Body of pancreas (tissue), 4 donors: ENCODE results near the gene LAMA2. TPM values are rescaled to one million over a fixed set of nuclear protein-coding genes. Genes with fewer than 3 reads are reported as not detected.

ENCODE experiments used
- ATAC-seq: fragments of 150-250 bp; one replicate; pipeline ENCODE4 v1.9.1; 2016
- DNase-seq, 4 donors: peaks; one replicate each; pipeline ENCODE4 v3.0.0-alpha.2; 2019
- H3K27ac ChIP-seq, 4 donors: fragments of 200-600 bp; sonication (generic); 1 replicate in 3 of 4; 2 replicates in 1 of 4; pipeline versions ENCODE4 v1.5.1 to v1.6.1; 2016 to 2019; ENCODE audit warnings: mild to moderate bottlenecking in 1 of 4, mixed read lengths in 1 of 4, moderate library complexity in 1 of 4
- H3K27me3 ChIP-seq, 2 donors: fragments of 200-600 bp; sonication (generic); one replicate each; pipeline ENCODE4 v1.6.0; 2016; ENCODE audit warnings: mild to moderate bottlenecking in 1 of 2
- H3K36me3 ChIP-seq, 2 donors: fragments of 200-600 bp; sonication (generic); replicated peaks in 1 of 2; 2 replicates each; pipeline ENCODE4 v1.5.1; 2016; ENCODE audit warnings: low read depth in 2 of 2; ENCODE audit not compliant: insufficient read depth in 1 of 2
- H3K4me1 ChIP-seq: fragments of 200-600 bp; sonication (generic); one replicate; pipeline ENCODE4 v1.6.0; 2016
- H3K4me3 ChIP-seq, 2 donors: fragments of 200-600 bp; sonication (generic); 1 replicate in 1 of 2; 2 replicates in 1 of 2; pipeline ENCODE4 v1.5.1; 2016 to 2019
- H3K9me3 ChIP-seq, 3 donors: fragments of 200-600 bp; sonication (generic); 1 replicate in 2 of 3; 2 replicates in 1 of 3; pipeline ENCODE4 v1.5.1; 2016
- CTCF ChIP-seq, 7 experiments: fragments of 450-650 bp in 4 of 7; fragments of 200-600 bp in 3 of 7; sonication (generic) in 3 of 7; IDR thresholded peaks; one replicate each; pipeline ENCODE4 v1.5.1; 2016 to 2019; ENCODE audit warnings: antibody characterized with exemption in 7 of 7
- POLR2A ChIP-seq, 3 donors: fragments of 450-650 bp; IDR thresholded peaks; one replicate each; pipeline ENCODE4 v1.6.1; 2016; ENCODE audit warnings: antibody characterized with exemption in 3 of 3, mild to moderate bottlenecking in 2 of 3
- WGBS, 2 donors: methylation state at CpG; one replicate each; pipeline ENCODE4 v1.1.5; 2017; 5-methylcytosine and 5-hydroxymethylcytosine counted together
- intact Hi-C: fragments of 100-400 bp; cut with DNase I; formaldehyde crosslinking; loops from one replicate; pipeline ENCODE4 v1.15.1; 2023
- total RNA-seq, 2 donors: library from RNA; depleted of rRNA; stranded (reverse); fragments of >200 nt; gene quantifications; one replicate each; pipeline ENCODE4 v1.1.0, GENCODE V29; 2016

The LAMA2 gene
- total RNA-seq, 2 donors from 2014 or later: 43.3 to 54.7 TPM

- intact Hi-C loops: no loop called here
Measured at GRCh38 chr6:129240492-129240853, 357.5 kb downstream of the LAMA2 start.

DNA sequence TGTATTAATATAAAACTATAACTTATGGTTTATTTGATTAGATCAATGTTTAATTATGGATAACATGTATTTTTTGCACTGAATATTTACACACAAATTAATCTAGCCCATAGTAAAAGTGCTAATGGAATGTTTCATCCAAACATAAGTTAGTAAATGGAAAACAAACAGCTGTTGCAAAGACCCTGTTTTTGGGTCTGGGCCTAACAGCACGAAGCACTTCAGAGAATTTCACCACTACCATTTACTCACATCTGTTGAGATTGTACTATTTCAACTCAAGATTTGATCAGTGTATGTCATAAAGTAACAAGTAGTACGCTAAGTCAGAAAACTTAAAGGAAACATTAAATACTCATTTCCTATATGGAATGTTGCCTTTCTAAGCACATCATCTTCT, 359.6 kb downstream of the LAMA2 start:
- no peaks in the 10 kb centered on the region for H3K9me3 ChIP-seq
- ATAC-seq (no peak), DNase-seq (no peak)
- H3K36me3 ChIP-seq: no peaks in the 10 kb centered on the region
- TF ChIP-seq POLR2A (IDR thresholded peaks at IDR 0.05) (no peak), CTCF (IDR thresholded peaks at IDR 0.05) (no peak)
- no peaks in the 10 kb centered on the region for H3K4me1 ChIP-seq
- no peak overlapping the region for H3K4me3 ChIP-seq
- intact Hi-C loops: no loop called here
- no peaks in the 10 kb centered on the region for H3K27me3 ChIP-seq
- 71 to 82% methylated on average over 2 of the region's 2 CpGs for WGBS, 2 donors
- H3K27ac ChIP-seq: no peak overlapping the region

More at GRCh38 chr6:129240492-129240853, 357.5 kb downstream of the LAMA2 start:
- TF ChIP-seq CTCF (IDR thresholded peaks at IDR 0.05) (no peak), POLR2A (IDR thresholded peaks at IDR 0.05) (no peak)
- Histone ChIP-seq H3K36me3 (no peaks in the 10 kb centered on the region), H3K4me3 (no peak overlapping the region), H3K27me3 (no peaks in the 10 kb centered on the region), H3K4me1 (no peaks in the 10 kb centered on the region), H3K27ac (no peak overlapping the region), H3K9me3 (no peaks in the 10 kb centered on the region)
- ATAC-seq: no peak
- WGBS, 2 donors: 56 to 71% methylated on average over 2 of the region's 2 CpGs
- DNase-seq: no peak

DNA sequence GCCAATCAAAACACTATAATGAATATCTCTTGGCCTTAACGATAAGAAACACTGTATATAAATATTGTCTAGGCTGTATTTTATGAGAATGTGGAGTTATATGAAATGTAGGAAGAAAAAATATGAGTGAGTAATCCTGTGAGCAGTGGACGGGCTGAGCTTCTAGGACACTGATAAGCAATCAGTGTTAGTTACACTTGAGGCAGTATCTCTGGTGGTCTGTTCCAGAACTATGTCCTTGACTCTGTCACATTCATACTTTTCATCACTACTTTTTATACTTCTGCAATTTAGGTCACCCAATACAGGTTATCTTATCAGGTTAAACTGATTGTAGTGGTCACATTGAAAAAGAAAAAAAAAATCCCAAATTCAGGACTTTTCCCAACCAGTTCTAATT, 360.4 kb downstream of the LAMA2 start:
- H3K4me1 ChIP-seq: no peaks in the 10 kb centered on the region
- intact Hi-C loops: no loop called here
- H3K27me3 ChIP-seq: no peaks in the 10 kb centered on the region
- TF ChIP-seq POLR2A (IDR thresholded peaks at IDR 0.05) (no peak), CTCF (IDR thresholded peaks at IDR 0.05) (no peak)
- ATAC-seq (no peak), DNase-seq (no peak)
- WGBS, 2 donors: 45 to 56% methylated on average over 2 of the region's 2 CpGs
- H3K9me3 ChIP-seq: no peaks in the 10 kb centered on the region
- no peak overlapping the region for H3K27ac ChIP-seq
- no peak overlapping the region for H3K4me3 ChIP-seq
- H3K36me3 ChIP-seq: no peaks in the 10 kb centered on the region

- TF ChIP-seq POLR2A (IDR thresholded peaks at IDR 0.05): no peak
- TF ChIP-seq CTCF (IDR thresholded peaks at IDR 0.05): no peak
- Histone ChIP-seq H3K27ac (no peak overlapping the region), H3K9me3 (no peaks in the 10 kb centered on the region), H3K27me3 (no peaks in the 10 kb centered on the region), H3K4me1 (peaks cover 4% of the 10 kb centered on the region), H3K36me3 (no peaks in the 10 kb centered on the region), H3K4me3 (no peak overlapping the region)
- 62 to 66% methylated on average over 4 of the region's 4 CpGs for WGBS, 2 donors
- DNase-seq (no peak), ATAC-seq (no peak)
- intact Hi-C loops: no loop called here
Measured at GRCh38 chr6:129248946-129249345, 366.0 kb downstream of the LAMA2 start.

- H3K4me1 ChIP-seq: peaks cover 4% of the 10 kb centered on the region
- 56 to 58% methylated on average over 13 of the region's 13 CpGs for WGBS, 2 donors
- H3K27me3 ChIP-seq: no peaks in the 10 kb centered on the region
- ATAC-seq (peak; percentile 59), DNase-seq (peak; percentile 40 to 62 (median 49))
- intact Hi-C loops: no loop called here
- H3K27ac ChIP-seq: no peak overlapping the region
- H3K9me3 ChIP-seq: no peaks in the 10 kb centered on the region
- no peaks in the 10 kb centered on the region for H3K36me3 ChIP-seq
- H3K4me3 ChIP-seq: no peak overlapping the region
- TF ChIP-seq CTCF (IDR thresholded peaks at IDR 0.05) (peak; percentile 32 to 81 (median 68)), POLR2A (IDR thresholded peaks at IDR 0.05) (no peak)
Measured at GRCh38 chr6:129251669-129252376, 368.9 kb downstream of the LAMA2 start.
